MCF 10A (cell line): ENCODE results near the gene LRRC45. TPM values are rescaled to one million over a fixed set of nuclear protein-coding genes. Genes with fewer than 3 reads are reported as not detected.

Experiments
- BruUV-seq: library from RNA; stranded (reverse); fragments of 400-500 nt; replicated peaks from 2 replicates; lab custom pipeline; 2021; lab: Mats Ljungman, UMichigan
- CTCF ChIA-PET: fragments of 300-600 bp; sonication (Branson Sonifier 250); formaldehyde crosslinking; extraction: SDS; loops from one replicate; lab custom pipeline; 2021; ENCODE audit warnings: antibody characterized with exemption, inconsistent platforms; lab: Yijun Ruan, JAX
- POLR2A ChIA-PET: fragments of 300-600, 350-650 bp; sonication (Branson Sonifier 250); formaldehyde crosslinking; extraction: SDS; loops from one replicate; lab custom pipeline; 2020; ENCODE audit warnings: antibody characterized with exemption, inconsistent platforms; lab: Yijun Ruan, JAX
- DNase-seq: peaks from one replicate; pipeline ENCODE4 v3.0.0-alpha.2; 2018; ENCODE audit not compliant: unreplicated experiment
- H3K27ac Mint-ChIP-seq: one replicate; pipeline ENCODE4 v1.8.0; 2022; ENCODE audit warnings: mild to moderate bottlenecking, low read depth, mixed read lengths; ENCODE audit not compliant: unreplicated experiment
- H3K27me3 Mint-ChIP-seq: one replicate; pipeline ENCODE4 v1.8.0; 2022; ENCODE audit warnings: mixed read lengths; ENCODE audit not compliant: insufficient read depth, unreplicated experiment
- H3K36me3 Mint-ChIP-seq: one replicate; pipeline ENCODE4 v1.8.0; 2022; ENCODE audit warnings: mild to moderate bottlenecking, moderate library complexity, mixed read lengths; ENCODE audit not compliant: insufficient read depth, unreplicated experiment
- H3K4me1 Mint-ChIP-seq: one replicate; pipeline ENCODE4 v1.8.0; 2022; ENCODE audit warnings: mixed read lengths; ENCODE audit not compliant: insufficient read depth, unreplicated experiment
- H3K4me3 Mint-ChIP-seq: one replicate; pipeline ENCODE4 v1.8.0; 2022; ENCODE audit warnings: mild to moderate bottlenecking, moderate library complexity, mixed read lengths; ENCODE audit not compliant: unreplicated experiment
- H3K9me3 Mint-ChIP-seq: one replicate; pipeline ENCODE4 v1.8.0; 2022; ENCODE audit warnings: mixed read lengths; ENCODE audit not compliant: unreplicated experiment
- intact Hi-C: fragments of 100-400 bp; cut with micrococcal nuclease; formaldehyde crosslinking; loops from 2 replicates; pipeline ENCODE4 v1.14.1; 2022
- total RNA-seq: library from RNA; stranded (reverse); gene quantifications from 2 replicates; pipeline ENCODE4 v1.2.3, GENCODE V29; 2022
- TF ChIP-seq, protein P1 (sequence below): fragments of 200-600 bp; IDR thresholded peaks from one replicate; pipeline ENCODE4 v1.8.0; 2022; ENCODE audit warnings: antibody characterized with exemption, mild to moderate bottlenecking; ENCODE audit not compliant: unreplicated experiment

LRRC45 gene
- total RNA-seq, 1 experiment from 2014 or later, result 3.4 TPM

GRCh38 chr17:82031303-82031884 is 8.3 kb downstream of the LRRC45 start, which contains the start of gene RAC3:
TSS of gene RAC3 (plus strand) at chr17:82031678. CDS start at chr17:82031762, 84 bp downstream.
- peaks cover 5% of the 10 kb centered on the region for H3K36me3 Mint-ChIP-seq

DNA sequence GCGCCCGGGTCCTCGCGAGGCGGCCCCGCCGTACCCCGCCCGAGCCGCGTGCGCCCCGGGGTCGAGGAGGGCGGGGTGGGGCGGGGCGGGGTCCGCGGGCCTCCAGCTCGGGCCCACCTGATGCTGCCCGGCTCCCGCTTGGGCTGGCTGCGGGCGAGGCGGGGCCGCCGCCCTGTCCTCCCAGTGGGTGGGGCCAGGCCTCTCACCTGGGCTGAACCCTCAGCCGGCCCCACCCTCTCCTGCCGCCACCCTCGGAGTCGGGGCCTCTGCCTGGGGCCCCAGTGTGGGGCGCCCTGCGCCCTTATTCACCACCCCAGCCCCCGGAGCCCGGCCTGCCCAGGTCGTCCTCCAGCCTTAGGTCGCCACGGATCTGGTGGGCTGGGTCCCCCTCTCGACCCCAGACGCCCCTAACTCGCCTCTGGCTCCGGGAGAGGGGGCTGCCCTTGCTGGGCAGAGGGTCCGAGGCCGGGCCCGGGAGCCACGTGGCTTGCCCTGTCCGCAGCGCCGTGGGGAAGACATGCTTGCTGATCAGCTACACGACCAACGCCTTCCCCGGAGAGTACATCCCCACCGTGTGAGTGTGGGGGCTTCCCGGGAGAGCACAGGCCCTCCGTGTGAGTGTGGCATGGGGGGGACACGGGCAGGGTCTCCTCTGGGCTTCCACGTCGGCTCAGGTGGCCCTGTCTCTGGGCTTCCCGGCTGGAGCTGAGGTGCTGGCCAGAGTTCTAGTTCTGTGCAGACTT is 9.0 kb downstream of the LRRC45 start:
- H3K27me3 Mint-ChIP-seq, result no peaks in the 10 kb centered on the region
- ChIA-PET CTCF (interaction anchor here (2.2 kb wide), 1 partner anchor 12 kb away, joined by 7 read pairs; no protein-coding TSS in a partner anchor), POLR2A (interaction anchor here (0.8 to 1.3 kb wide), 5 partner anchors 9 to 120 kb away, joined by 3 to 4 read pairs (median 3); partner anchors contain the start of genes CENPX and LRRC45)
- H3K4me1 Mint-ChIP-seq, result no peaks in the 10 kb centered on the region
- TF ChIP-seq, protein P1, sequence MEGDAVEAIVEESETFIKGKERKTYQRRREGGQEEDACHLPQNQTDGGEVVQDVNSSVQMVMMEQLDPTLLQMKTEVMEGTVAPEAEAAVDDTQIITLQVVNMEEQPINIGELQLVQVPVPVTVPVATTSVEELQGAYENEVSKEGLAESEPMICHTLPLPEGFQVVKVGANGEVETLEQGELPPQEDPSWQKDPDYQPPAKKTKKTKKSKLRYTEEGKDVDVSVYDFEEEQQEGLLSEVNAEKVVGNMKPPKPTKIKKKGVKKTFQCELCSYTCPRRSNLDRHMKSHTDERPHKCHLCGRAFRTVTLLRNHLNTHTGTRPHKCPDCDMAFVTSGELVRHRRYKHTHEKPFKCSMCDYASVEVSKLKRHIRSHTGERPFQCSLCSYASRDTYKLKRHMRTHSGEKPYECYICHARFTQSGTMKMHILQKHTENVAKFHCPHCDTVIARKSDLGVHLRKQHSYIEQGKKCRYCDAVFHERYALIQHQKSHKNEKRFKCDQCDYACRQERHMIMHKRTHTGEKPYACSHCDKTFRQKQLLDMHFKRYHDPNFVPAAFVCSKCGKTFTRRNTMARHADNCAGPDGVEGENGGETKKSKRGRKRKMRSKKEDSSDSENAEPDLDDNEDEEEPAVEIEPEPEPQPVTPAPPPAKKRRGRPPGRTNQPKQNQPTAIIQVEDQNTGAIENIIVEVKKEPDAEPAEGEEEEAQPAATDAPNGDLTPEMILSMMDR, result no peak
- no peak overlapping the region for H3K27ac Mint-ChIP-seq
- no peaks in the 10 kb centered on the region for H3K36me3 Mint-ChIP-seq
- H3K9me3 Mint-ChIP-seq, result no peaks in the 10 kb centered on the region
- intact Hi-C loops, result loop anchor here (2.0 to 10.0 kb wide), 3 partner anchors 63 to 213 kb away; partner anchors contain the start of gene FASN
- peak; percentile 51 for DNase-seq
- peak overlapping the region; percentile 56 for H3K4me3 Mint-ChIP-seq
- BruUV-seq, result no TSS peak

More at GRCh38 chr17:82031303-82031884, 8.3 kb downstream of the LRRC45 start, which contains the start of gene RAC3:
- H3K4me3 Mint-ChIP-seq, result peak within 1 kb of the TSS; percentile 78
- no peaks in the 10 kb centered on the region for H3K9me3 Mint-ChIP-seq
- no peaks in the 10 kb centered on the region for H3K4me1 Mint-ChIP-seq
- CTCF ChIA-PET, result interaction anchor here (2.2 kb wide), 1 partner anchor 11 kb away, joined by 7 read pairs; no protein-coding TSS in a partner anchor
- no peaks in the 10 kb centered on the region for H3K27me3 Mint-ChIP-seq
- DNase-seq, result no peak
- peak within 1 kb of the TSS; percentile 35 for H3K27ac Mint-ChIP-seq
- TF ChIP-seq, protein P1, result no peak
- intact Hi-C loops, result loop anchor here (2.0 to 10.0 kb wide), 3 partner anchors 63 to 213 kb away; partner anchors contain the start of gene FASN
- no TSS peak for BruUV-seq
- POLR2A ChIA-PET, result interaction anchor here (0.8 to 1.3 kb wide), 5 partner anchors 9 to 121 kb away, joined by 3 to 4 read pairs (median 3); partner anchors contain the start of genes CENPX and LRRC45

DNA sequence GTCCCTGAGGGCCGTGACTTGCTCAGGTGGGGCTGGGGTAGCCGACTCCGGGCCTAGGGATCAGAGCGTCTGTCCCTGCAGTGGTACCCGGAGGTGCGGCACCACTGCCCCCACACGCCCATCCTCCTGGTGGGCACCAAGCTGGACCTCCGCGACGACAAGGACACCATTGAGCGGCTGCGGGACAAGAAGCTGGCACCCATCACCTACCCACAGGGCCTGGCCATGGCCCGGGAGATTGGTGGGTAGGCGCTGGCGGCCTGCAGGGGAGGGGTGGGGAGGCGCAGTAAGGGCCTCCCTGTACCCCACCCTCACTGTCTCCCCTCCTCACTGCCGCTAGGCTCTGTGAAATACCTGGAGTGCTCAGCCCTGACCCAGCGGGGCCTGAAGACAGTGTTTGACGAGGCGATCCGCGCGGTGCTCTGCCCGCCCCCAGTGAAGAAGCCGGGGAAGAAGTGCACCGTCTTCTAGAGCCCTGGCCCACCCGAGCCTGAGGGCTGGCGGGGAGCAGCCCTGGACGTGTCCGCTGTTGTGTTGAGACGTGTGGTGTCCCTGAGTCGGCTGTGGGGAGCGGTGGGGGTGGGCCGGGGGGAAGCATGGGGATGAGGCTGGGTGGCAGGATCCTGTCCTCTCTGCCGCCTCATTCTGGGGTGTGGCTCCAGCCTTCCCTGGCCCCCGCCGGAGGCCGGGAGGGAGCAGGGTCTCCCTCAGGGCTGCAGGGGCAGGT is 10.4 kb downstream of the LRRC45 start:
- TF ChIP-seq, protein P1, result no peak
- Mint-ChIP-seq H3K27ac (no peak overlapping the region), H3K27me3 (no peaks in the 10 kb centered on the region), H3K9me3 (no peaks in the 10 kb centered on the region), H3K4me3 (no peak overlapping the region), H3K36me3 (no peaks in the 10 kb centered on the region), H3K4me1 (no peaks in the 10 kb centered on the region)
- BruUV-seq, result no TSS peak
- ChIA-PET CTCF (interaction anchor here (0.5 to 2.2 kb wide), 2 partner anchors 13 to 148 kb away, joined by 3 to 7 read pairs; no protein-coding TSS in a partner anchor), POLR2A (no interaction called here)
- no peak for DNase-seq
- intact Hi-C loops, result loop anchor here (10.0 kb wide), 2 partner anchors 61 to 211 kb away; partner anchors contain the start of gene FASN
